Measurements from ENCODE around the gene PDE6G.
"Not testable (repeated sequence)": the region's sequence is repeated elsewhere in the genome, so short reads cannot be mapped to it uniquely, and the experiment has no call there.

The PDE6G gene

GRCh38 chr17:81687770-81688541, 31.6 kb upstream of the PDE6G start:
- DNase-seq = no peak

GRCh38 chr17:81686614-81687013, 30.3 kb upstream of the PDE6G start:
- no peak for DNase-seq

- peak in 2 of 4 experiments; percentile 21 to 32 for DNase-seq
Measured at GRCh38 chr17:81685108-81685507, 28.8 kb upstream of the PDE6G start.

- DNase-seq = no peak
Measured at GRCh38 chr17:81684442-81684911, 28.1 kb upstream of the PDE6G start.

- peak; percentile 94 to 96 (median 94) for DNase-seq
Measured at GRCh38 chr17:81683584-81684441, 27.5 kb upstream of the PDE6G start, which contains the start of the genes ARL16 and HGS. Gene ARL16 (minus strand): TSS chr17:81683797. CDS start chr17:81683753, 44 bp downstream. Gene HGS (plus strand): TSS chr17:81684011. CDS start chr17:81684067, 56 bp downstream.

GRCh38 chr17:81683208-81683583, 26.9 kb upstream of the PDE6G start:
- DNase-seq = no peak

- DNase-seq = no peak
Measured at GRCh38 chr17:81682565-81683207, 26.3 kb upstream of the PDE6G start.

- DNase-seq = no peak
Measured at GRCh38 chr17:81681672-81682071, 25.3 kb upstream of the PDE6G start.

- no peak for DNase-seq
Measured at GRCh38 chr17:81680150-81680549, 23.8 kb upstream of the PDE6G start.

- DNase-seq = no peak
Measured at GRCh38 chr17:81676906-81677305, 20.6 kb upstream of the PDE6G start.

GRCh38 chr17:81675515-81676221, 19.3 kb upstream of the PDE6G start:
- DNase-seq = not testable (repeated sequence)

GRCh38 chr17:81673561-81674258, 17.4 kb upstream of the PDE6G start:
- DNase-seq = no peak

GRCh38 chr17:81672954-81673353, 16.6 kb upstream of the PDE6G start:
- no peak for DNase-seq

GRCh38 chr17:81672504-81672903, 16.2 kb upstream of the PDE6G start:
- DNase-seq = no peak

- DNase-seq = no peak
Measured at GRCh38 chr17:81667754-81668153, 11.4 kb upstream of the PDE6G start.

- DNase-seq = peak; percentile 80 to 92 (median 84)
Measured at GRCh38 chr17:81666342-81667191, 10.2 kb upstream of the PDE6G start, which contains the start of the genes CCDC137 and OXLD1. Gene CCDC137 (plus strand): TSS chr17:81666737. CDS start chr17:81666767, 30 bp downstream. Gene OXLD1 (minus strand): TSS chr17:81666605. CDS start chr17:81666577, 28 bp downstream.

GRCh38 chr17:81666092-81666341, 9.7 kb upstream of the PDE6G start:
- peak in 1 of 4 experiments; percentile 29 for DNase-seq

GRCh38 chr17:81665205-81666091, 9.1 kb upstream of the PDE6G start:
- peak in 3 of 4 experiments; percentile 17 to 30 (median 25) for DNase-seq

GRCh38 chr17:81664051-81664470, 7.7 kb upstream of the PDE6G start:
- no peak for DNase-seq

- DNase-seq = no peak
Measured at GRCh38 chr17:81662002-81662401, 5.7 kb upstream of the PDE6G start.
